LNCAP (cell line): ENCODE data around the gene CDON.

Experiments used
- TF ChIP-seq, protein P1 (sequence below): fragments of 450-650 bp; IDR thresholded peaks from 2 replicates; pipeline ENCODE4 v1.5.1; 2017; ENCODE audit warnings: mild to moderate bottlenecking

CDON gene

DNA sequence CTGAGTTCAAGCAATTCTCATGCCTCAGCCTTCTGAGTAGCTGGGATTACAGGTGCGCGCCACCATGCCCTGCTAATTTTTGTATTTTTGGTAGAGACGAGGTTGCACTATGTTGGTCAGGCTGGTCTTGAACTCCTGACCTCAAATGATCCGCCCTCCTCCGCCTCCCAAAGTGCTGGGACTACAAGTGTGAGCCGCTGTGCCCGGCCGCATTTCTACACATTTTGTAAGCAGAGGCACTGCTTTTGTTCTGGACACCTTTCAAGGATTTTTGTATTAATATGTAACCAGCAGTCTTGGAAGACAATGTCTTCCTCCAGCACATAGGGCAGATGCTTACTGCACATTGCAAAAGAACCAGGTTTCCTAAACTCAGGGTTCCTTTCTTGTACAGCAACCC lies 128.2 kb downstream of the CDON start:
- TF ChIP-seq, protein P1, sequence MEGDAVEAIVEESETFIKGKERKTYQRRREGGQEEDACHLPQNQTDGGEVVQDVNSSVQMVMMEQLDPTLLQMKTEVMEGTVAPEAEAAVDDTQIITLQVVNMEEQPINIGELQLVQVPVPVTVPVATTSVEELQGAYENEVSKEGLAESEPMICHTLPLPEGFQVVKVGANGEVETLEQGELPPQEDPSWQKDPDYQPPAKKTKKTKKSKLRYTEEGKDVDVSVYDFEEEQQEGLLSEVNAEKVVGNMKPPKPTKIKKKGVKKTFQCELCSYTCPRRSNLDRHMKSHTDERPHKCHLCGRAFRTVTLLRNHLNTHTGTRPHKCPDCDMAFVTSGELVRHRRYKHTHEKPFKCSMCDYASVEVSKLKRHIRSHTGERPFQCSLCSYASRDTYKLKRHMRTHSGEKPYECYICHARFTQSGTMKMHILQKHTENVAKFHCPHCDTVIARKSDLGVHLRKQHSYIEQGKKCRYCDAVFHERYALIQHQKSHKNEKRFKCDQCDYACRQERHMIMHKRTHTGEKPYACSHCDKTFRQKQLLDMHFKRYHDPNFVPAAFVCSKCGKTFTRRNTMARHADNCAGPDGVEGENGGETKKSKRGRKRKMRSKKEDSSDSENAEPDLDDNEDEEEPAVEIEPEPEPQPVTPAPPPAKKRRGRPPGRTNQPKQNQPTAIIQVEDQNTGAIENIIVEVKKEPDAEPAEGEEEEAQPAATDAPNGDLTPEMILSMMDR, result no peak

DNA sequence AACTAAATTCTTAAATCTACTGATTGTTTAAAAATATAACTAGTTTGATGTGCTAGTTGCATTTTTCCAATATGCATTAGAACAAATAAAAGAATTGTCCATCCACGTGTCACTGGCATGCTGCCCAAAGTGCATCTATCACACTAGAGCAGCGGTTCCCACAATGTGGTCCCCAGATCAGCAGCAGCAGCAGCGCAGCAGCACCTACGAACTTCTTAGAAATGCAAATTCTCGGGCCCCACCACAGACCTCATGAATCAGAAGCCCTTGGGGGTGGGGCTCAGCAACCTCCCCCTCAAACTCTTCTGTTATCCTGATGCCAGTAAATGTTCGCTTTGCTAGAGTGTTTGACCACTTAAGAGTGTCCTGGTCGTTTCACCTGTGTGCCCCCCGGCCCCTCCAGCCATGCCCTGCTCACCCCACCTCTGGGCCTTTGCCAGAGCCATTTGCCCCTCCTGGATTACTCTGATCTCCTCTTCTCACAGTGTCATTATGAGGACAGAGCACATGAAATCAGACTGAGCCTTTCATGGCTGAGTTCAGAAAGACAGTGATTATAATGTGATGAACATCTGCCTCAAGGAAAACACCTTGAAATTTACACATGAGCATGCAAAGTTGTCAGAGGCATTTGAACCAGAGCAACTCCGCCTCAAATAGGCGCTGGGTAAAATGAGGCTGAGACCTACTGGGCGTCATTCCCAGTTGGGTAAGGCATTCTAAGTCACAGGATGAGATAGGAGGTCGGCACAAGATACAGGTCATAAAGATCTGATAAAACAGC lies 129.4 kb downstream of the CDON start:
- TF ChIP-seq, protein P1, result no peak

DNA sequence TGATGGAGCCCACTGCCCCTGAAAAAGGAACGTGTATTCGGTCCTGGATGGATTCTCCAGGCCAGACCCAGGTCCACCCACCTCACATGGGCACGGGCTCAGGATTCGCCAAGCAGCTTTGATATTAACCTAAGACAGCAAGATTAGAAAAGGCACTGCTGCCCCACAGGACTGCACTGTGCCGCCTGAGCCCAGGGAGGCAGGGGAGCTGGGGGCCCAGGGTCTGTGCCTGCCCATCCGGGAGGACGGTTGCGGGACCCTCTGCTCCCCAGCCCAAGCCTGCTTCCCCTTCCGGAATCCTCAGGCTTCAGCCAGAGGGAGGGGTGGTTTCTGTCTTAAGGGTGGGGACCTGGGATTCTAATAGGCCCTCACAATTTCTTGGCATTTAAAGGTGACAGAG lies 130.4 kb downstream of the CDON start:
- TF ChIP-seq, protein P1, result no peak

DNA sequence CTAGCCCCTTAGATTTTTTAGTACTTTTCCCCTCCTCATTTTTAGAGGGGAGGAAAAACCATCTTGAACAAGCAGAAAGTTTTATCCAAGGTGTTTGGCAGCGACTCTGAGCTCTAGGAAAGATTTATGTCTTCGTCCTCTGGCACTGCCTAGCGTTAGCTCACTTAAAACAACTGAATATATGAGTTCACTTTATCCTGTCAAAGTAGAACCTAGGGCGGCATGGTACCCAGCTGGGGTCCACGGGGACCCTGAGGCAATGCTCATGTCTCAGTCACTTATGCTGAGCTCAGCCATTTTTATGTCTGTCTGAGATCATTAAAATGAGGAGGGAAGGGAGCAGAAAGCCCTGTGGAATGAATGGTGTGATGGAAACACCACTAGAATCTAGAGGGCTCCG lies 131.0 kb downstream of the CDON start:
- TF ChIP-seq, protein P1, result no peak

DNA sequence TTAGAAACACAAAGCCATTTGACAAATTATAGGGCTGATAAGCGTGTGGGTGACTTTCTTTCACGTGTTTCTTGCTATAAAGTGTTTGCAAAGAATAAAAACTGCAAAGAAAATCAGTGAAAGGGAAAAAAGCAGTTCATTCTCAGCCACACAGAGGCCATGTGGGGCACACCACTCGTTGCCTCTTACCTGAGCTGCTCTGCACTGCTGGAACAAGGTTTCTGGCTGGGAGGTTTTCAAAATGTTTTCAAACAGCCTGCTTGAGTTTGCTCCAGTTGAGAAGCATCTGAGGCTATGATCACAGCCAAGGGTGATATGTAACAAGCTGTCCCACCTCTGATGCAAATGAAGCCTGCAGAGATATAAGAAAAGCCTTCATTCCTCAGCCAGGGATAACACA lies 131.6 kb downstream of the CDON start:
- TF ChIP-seq, protein P1, result no peak

DNA sequence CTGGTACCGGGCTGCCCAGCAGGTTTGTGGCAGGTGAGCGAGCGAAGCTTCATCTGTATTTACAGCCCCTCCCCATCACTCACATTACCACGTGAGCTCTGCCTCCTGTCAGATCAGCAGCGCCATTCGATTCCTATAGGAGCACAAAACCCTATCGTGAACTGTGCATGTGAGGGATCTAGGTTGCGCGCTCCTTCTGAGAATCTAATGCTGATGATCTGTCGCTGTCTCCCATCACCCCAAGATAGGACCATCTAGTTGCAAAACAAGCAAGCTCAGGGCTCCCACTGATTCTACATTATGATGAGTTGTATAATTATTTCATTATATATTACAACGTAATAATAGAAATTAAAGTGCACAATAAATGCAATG lies 132.6 kb downstream of the CDON start:
- TF ChIP-seq, protein P1, result no peak

DNA sequence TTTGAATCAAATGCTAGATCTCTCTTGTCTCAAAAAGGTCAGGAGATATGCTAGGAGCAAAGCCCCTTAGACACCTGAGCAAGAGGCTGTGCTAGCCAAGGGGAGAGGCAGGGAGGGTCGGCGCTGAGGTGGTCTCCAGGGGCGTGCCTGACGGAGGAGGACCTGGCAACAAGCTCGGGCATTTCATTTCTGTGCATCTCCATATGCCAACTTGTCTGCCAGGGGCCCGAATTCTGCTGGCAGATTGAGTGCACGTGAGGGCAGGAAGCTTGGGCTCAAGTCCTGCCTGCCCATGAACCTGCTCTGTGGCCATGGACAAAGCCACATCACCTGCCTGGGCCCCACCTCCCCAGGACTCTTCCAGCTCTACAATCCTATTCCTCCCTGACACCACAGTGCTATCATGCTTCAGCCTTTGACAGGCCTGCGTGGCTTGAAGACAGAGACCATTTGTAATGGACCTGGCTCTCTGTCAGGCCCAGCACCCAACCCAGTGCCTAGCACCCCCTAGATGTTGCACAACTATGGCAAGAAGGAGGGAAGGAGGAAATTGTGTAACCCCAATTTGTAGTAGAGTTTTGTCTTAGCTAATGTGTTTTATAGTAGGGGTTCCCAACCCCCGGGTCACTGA lies 133.1 kb downstream of the CDON start:
- TF ChIP-seq, protein P1, result no peak
